Measurements from ENCODE around the gene HIVEP3. TPM values are rescaled to one million over a fixed set of nuclear protein-coding genes. Genes with fewer than 3 reads are reported as not detected.

Gene HIVEP3
- polyA plus RNA-seq, 1 of the 3 experiments (the other 2 are of a cell fraction), result 6.4 TPM

GRCh38 chr1:41842993-41843755 is 75.5 kb downstream of the HIVEP3 start:
- 70% methylated on average over 11 of the region's 11 CpGs for WGBS (ENCODE audit: low lambda C conversion rate)
- Histone ChIP-seq H3K79me2 (ENCODE audit: insufficient read depth) (0 out of 2 replicates have a peak, but pooled peaks cover 4% of the 10 kb centered on the region), H3K27ac (ENCODE audit: low read depth in 2 of 2, low read length in 1 of 2) (peak overlapping the region in 1 of 2 experiments; percentile 56; a peak in 2 of 4 replicates), H2AFZ (ENCODE audit: low read depth) (no peak overlapping the region), H3K9ac (peak overlapping the region; percentile 17; the same call in 1 of the 2 replicates), H3K36me3 (replicated peaks in 1 of 2; ENCODE audit: control insufficient read depth in 1 of 2, insufficient read depth in 2 of 2, low read length in 1 of 2) (no peaks in the 10 kb centered on the region), H3K9me3 (no peaks in the 10 kb centered on the region), H3K4me1 (ENCODE audit: control insufficient read depth in 1 of 2, insufficient read depth in 2 of 2, low read depth in 1 of 2, low read length in 1 of 2) (peaks cover 20 to 29% of the 10 kb centered on the region in 2 experiments; a peak in 3 of 4 replicates), H3K9me2 (no peaks in the 10 kb centered on the region), H3F3A (replicated peaks; ENCODE audit: insufficient read depth) (peaks cover 25% of the 10 kb centered on the region), H3K4me2 (peak overlapping the region; percentile 49), H3K27me3 (ENCODE audit: insufficient read depth) (no peaks in the 10 kb centered on the region), H4K20me1 (ENCODE audit: insufficient read depth) (no peaks in the 10 kb centered on the region), H3K4me3 (ENCODE audit: low read depth in 2 of 2, low read length in 1 of 2) (peak overlapping the region in 1 of 2 experiments; percentile 0; a peak in 1 of 4 replicates)
- POLR2A ChIA-PET, result no interaction called here
- no peak for DNase-seq
- CTCF ChIA-PET, result no interaction called here
- TF ChIP-seq, protein P1, sequence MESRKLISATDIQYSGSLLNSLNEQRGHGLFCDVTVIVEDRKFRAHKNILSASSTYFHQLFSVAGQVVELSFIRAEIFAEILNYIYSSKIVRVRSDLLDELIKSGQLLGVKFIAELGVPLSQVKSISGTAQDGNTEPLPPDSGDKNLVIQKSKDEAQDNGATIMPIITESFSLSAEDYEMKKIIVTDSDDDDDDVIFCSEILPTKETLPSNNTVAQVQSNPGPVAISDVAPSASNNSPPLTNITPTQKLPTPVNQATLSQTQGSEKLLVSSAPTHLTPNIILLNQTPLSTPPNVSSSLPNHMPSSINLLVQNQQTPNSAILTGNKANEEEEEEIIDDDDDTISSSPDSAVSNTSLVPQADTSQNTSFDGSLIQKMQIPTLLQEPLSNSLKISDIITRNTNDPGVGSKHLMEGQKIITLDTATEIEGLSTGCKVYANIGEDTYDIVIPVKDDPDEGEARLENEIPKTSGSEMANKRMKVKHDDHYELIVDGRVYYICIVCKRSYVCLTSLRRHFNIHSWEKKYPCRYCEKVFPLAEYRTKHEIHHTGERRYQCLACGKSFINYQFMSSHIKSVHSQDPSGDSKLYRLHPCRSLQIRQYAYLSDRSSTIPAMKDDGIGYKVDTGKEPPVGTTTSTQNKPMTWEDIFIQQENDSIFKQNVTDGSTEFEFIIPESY (IDR thresholded peaks at IDR 0.05; ENCODE audit: borderline replicate concordance, low read depth), result no peak
- TF ChIP-seq MEF2A (IDR thresholded peaks at IDR 0.05; ENCODE audit: borderline replicate concordance, low read depth), result no peak
- TF ChIP-seq FOXM1 (IDR thresholded peaks at IDR 0.05; ENCODE audit: low read depth), result no peak
- no peak for TF ChIP-seq RCOR1 (IDR thresholded peaks at IDR 0.05; ENCODE audit: low read length)
- no peak for TF ChIP-seq POLR2AphosphoS5 (IDR thresholded peaks at IDR 0.05; ENCODE audit: low read depth, low read length)
- TF ChIP-seq JUND (IDR thresholded peaks at IDR 0.05), result peak; percentile 53
- no peak for TF ChIP-seq SMC3 (IDR thresholded peaks at IDR 0.05; ENCODE audit: low read depth, low read length)
- no peak for TF ChIP-seq TAF1 (IDR thresholded peaks at IDR 0.05; ENCODE audit: borderline replicate concordance, low read depth, low read length)
- TF ChIP-seq EZH2phosphoT487 (IDR thresholded peaks at IDR 0.05; ENCODE audit: borderline replicate concordance, low read depth), result no peak
- no peak for TF ChIP-seq TCF12 (IDR thresholded peaks at IDR 0.05)
- peak; percentile 45; the same call in 1 of the 2 replicates for TF ChIP-seq MAX (IDR thresholded peaks at IDR 0.05; ENCODE audit: low read depth)
- TF ChIP-seq, protein P2, sequence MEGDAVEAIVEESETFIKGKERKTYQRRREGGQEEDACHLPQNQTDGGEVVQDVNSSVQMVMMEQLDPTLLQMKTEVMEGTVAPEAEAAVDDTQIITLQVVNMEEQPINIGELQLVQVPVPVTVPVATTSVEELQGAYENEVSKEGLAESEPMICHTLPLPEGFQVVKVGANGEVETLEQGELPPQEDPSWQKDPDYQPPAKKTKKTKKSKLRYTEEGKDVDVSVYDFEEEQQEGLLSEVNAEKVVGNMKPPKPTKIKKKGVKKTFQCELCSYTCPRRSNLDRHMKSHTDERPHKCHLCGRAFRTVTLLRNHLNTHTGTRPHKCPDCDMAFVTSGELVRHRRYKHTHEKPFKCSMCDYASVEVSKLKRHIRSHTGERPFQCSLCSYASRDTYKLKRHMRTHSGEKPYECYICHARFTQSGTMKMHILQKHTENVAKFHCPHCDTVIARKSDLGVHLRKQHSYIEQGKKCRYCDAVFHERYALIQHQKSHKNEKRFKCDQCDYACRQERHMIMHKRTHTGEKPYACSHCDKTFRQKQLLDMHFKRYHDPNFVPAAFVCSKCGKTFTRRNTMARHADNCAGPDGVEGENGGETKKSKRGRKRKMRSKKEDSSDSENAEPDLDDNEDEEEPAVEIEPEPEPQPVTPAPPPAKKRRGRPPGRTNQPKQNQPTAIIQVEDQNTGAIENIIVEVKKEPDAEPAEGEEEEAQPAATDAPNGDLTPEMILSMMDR (IDR thresholded peaks at IDR 0.05), result 0 out of 2 replicates have a peak, but pooled peaks have one; percentile 14
- no peak for TF ChIP-seq MXI1 (IDR thresholded peaks at IDR 0.05; ENCODE audit: low read depth, low read length)
- TF ChIP-seq PBX3 (IDR thresholded peaks at IDR 0.05), result no peak
- TF ChIP-seq USF2 (IDR thresholded peaks at IDR 0.05; ENCODE audit: borderline replicate concordance, low read depth, low read length), result no peak
- no peak for TF ChIP-seq RFX5 (IDR thresholded peaks at IDR 0.05; ENCODE audit: low read length)
- TF ChIP-seq SIN3A (IDR thresholded peaks at IDR 0.05; ENCODE audit: borderline replicate concordance, low read depth, low read length), result no peak
- TF ChIP-seq FOXJ3 (CRISPR knock-in tag; IDR thresholded peaks at IDR 0.05), result no peak
- no peak for TF ChIP-seq YY1 (IDR thresholded peaks at IDR 0.05; ENCODE audit: low read depth)
- TF ChIP-seq NFIC (IDR thresholded peaks at IDR 0.05; ENCODE audit: borderline replicate concordance), result 0 out of 2 replicates have a peak, but pooled peaks have one; percentile 27
- TF ChIP-seq, protein P3, sequence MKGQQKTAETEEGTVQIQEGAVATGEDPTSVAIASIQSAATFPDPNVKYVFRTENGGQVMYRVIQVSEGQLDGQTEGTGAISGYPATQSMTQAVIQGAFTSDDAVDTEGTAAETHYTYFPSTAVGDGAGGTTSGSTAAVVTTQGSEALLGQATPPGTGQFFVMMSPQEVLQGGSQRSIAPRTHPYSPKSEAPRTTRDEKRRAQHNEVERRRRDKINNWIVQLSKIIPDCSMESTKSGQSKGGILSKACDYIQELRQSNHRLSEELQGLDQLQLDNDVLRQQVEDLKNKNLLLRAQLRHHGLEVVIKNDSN (IDR thresholded peaks at IDR 0.05; ENCODE audit: borderline replicate concordance, low read depth), result no peak
- TF ChIP-seq FOSL2 (IDR thresholded peaks at IDR 0.05; ENCODE audit: borderline replicate concordance, low read depth), result peak; percentile 47; the same call in 1 of the 2 replicates
- no peak for TF ChIP-seq NRF1 (IDR thresholded peaks at IDR 0.05; ENCODE audit: low read depth, low read length)
- TF ChIP-seq CHD2 (IDR thresholded peaks at IDR 0.05; ENCODE audit: low read length, partially characterized antibody), result no peak
- TF ChIP-seq GABPA (IDR thresholded peaks at IDR 0.05; ENCODE audit: low read depth), result no peak
- no peak for TF ChIP-seq TEAD4 (IDR thresholded peaks at IDR 0.05; ENCODE audit: borderline replicate concordance, insufficient read depth)
